GM04503 (cell line): ENCODE measurements around the gene CEACAM4.
"Not testable (repeated sequence)": the region's sequence is repeated elsewhere in the genome, so short reads cannot be mapped to it uniquely, and the experiment has no call there.

Source experiments
- DNase-seq: peaks from one replicate; pipeline ENCODE4 v3.0.0-alpha.2; 2012; ENCODE audit warnings: low read depth

Gene CEACAM4

GRCh38 chr19:41626877-41627276 lies at the start of gene CEACAM4:
Gene CEACAM4 (minus strand): TSS chr19:41627074. CDS start chr19:41626963, 111 bp downstream.
- DNase-seq = no peak

- DNase-seq = no peak
Measured at GRCh38 chr19:41671486-41671885, 44.6 kb upstream of the CEACAM4 start.

- DNase-seq = no peak
Measured at GRCh38 chr19:41670755-41671154, 43.9 kb upstream of the CEACAM4 start.

DNA sequence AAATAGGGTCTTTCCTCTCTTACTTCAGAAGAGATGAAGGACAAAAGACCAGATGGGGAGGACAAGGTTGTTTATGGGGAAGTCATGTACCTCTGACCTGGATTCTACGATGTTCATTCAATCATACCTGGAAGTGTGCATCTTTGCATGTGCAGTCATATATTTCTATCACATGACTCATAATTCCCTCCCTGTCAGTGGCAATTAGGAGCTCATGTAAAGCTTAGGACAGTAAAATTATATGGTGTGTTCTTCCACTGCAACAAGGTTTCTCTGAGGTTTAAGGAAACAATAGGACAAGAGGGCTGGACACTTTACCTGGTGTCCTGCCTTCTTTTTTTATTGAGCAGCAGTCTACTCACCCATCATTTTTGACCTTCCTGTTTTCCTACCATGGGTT lies 41.4 kb upstream of the CEACAM4 start:
- no peak for DNase-seq

GRCh38 chr19:41666075-41666474 lies 39.2 kb upstream of the CEACAM4 start:
- no peak for DNase-seq

DNA sequence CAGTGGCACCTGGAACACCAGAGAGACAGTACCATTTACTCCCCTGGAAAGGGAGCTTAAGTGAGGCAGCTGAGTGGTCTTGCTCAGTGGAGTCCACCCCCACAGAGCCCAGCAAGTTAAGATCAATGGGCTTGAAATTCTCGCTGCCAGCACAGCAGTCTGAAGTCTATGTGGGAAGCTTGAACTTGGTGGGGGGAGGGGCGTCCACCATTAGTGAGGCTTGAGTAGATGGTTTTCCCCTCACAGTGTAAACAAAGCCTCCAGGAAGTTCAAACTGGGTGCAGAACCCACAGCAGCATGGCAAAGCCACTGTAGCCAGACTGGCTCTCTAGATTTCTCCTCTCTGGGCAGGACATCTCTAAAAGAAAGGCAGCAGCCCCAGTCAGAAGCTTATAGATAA lies 30.3 kb upstream of the CEACAM4 start:
- no peak for DNase-seq

- not testable (repeated sequence) for DNase-seq
Measured at GRCh38 chr19:41656756-41657155, 29.9 kb upstream of the CEACAM4 start.

DNA sequence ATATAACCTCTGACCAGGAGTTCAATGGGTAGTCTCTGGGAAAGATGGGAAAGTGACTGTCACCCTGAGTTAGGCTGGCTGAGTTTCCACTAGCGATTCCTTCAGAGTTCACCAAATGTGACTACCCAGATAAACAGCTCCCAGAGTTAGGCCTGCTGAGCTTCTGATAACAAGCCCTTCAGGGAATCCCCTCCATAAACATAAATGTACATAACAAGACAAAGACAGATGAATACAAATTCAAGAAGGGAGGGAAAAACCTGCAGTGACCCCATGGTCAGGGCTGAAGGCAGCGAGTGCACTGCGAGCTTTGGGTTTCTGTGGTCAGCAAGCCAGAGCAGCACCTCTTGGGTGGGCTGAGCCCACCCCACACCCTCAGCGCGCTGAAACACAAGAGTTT lies 25.4 kb upstream of the CEACAM4 start:
- DNase-seq = no peak

GRCh38 chr19:41649827-41650226 lies 23.0 kb upstream of the CEACAM4 start:
- no peak for DNase-seq

GRCh38 chr19:41646589-41647204 lies 19.8 kb upstream of the CEACAM4 start:
- no peak for DNase-seq

DNA sequence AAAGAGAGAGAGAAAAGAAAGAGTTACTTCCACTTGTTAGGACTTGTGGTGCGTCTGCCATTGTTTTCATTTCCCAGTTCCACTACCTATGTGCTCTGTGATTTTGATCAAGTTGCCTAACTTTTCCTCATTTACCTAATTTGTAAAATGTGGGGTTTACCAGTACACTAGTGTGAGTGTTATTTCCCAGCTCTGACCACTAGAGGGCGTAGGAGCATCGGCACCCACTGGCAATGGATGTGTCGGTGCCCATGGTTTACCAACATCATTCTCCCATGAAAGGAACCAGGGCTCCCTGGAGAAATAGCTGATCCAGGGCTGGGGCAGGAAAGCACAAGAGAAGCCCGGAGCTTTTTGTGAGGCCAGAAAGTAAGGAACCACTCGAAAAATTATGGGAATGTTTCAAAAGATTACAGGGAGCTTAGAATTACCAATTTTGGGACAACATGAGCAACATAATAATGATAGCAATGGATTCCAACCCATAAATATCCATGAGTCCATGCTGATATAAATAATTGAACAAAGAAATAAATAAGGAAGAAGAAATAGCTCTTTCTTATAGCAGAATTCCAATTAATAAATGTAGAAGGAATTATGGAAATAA lies 15.1 kb upstream of the CEACAM4 start:
- no peak for DNase-seq

DNA sequence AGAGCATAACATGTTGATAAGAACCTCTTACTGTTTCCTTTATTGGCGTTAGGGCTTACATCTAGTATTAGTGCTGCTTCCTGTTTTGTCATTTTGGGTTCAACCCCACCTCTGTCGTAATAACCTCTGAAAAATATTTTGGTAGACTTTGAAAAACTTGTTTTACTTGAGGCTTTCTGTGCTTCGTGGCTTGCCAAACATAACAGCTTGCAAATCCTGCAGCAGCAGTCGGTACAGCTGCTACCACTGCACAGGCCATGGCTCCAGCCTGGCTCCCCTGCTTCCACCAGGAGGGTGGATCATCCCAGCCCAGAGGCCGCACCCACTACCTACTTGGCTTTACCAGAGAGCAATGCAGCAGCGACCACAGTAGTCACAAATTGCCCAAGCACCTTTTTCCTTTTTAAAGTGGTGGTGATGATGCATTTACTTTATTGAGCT lies 11.8 kb upstream of the CEACAM4 start:
- DNase-seq = no peak

- no peak for DNase-seq
Measured at GRCh38 chr19:41637484-41637883, 10.6 kb upstream of the CEACAM4 start.

DNA sequence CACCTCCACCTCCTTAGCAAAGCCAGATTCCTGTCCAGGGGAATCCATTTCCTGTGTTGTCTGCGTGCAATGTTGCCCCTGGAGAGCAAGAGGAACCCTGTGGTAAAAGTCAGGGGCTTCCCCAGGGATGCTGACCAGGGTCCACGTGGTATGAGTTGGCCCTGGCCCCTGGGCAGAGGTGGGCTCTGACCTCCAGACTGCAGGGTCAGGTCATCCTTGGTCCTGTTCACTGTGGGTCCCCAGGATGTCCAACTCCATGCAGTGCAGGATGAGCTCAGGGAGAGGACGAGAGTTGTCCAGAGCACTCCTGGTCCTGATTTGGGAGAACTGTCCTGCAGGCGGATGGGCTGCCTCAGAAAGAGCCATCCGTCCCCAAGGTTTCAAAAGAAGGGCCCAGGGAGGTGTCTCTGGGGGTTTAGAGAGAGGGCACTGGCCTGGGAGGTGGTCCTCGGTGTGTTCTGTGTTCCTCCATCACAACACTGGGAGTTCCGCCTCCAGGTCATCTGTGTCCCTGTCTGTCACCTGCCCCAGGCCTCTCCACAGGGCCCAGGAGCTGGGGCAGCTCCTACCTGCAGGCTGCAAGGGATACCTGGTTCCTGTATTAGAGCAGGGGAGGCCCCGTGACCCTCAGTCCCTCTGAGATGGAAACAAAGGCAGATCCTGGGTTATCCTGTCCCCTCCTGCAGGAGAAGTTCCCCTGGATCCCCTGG lies 1.2 kb upstream of the CEACAM4 start:
- no peak for DNase-seq

- DNase-seq = no peak
Measured at GRCh38 chr19:41626278-41626677, 596 bp downstream of the CEACAM4 start.

DNA sequence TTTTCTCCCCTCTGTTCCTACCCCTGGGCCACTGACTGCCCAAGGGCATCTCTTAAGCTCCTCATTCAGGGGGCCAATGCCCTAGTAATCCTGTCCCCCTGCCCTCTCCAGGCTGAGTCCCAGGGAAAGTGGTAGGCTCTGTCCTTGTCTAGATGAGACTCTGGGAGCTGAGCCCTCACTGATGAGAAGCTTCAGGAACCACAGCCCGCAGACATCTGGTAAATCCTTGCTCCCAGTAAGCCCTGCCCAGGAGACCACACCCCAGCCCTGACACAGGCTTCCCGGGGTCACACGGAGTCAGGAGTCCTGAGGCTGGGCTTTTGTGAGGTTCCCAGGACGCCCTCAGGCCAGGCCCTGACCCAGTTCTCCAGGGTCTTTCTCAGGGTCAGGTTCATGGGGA lies 1.9 kb downstream of the CEACAM4 start:
- DNase-seq = no peak

DNA sequence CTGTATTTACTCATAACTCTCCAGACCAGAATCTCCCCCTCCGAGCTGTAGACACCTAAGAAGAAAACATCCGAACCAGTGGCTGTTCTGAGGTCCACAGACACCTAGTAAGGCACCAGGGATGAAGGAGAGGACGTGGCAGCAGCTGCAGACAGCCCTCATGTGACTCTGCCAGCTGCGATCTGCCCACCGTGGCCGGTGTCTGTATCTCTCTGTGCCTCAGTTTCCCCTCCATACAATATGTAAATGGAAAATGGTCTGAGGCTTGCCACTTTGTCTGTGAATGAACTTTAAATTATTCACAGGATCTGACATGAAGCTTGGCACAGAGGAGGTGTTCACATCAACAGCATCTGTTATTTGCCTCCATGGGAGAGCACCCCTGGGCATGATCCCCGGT lies 2.4 kb downstream of the CEACAM4 start:
- DNase-seq = no peak

GRCh38 chr19:41623360-41623759 lies 3.5 kb downstream of the CEACAM4 start:
- no peak for DNase-seq

GRCh38 chr19:41621654-41622053 lies 5.2 kb downstream of the CEACAM4 start:
- no peak for DNase-seq

DNA sequence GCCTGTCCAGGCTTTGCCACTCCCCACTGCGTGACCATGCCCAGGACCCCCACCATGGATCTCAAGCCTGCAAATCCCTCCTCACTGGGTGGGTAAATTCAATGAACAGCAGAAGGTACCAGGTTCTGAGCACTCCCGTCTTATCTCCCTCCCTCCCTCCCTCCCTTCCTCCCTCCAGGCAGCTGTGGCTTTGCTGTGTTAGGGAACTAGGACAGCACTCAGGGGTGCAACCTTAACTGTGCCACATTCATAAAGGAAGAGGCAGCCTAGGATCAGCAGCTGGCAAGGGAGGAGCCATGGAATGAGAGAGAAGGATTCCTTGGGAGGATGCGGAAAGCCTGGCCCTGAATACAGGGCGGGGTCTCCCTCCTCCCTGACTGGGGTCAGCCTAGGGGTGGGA lies 5.6 kb downstream of the CEACAM4 start:
- DNase-seq = no peak

DNA sequence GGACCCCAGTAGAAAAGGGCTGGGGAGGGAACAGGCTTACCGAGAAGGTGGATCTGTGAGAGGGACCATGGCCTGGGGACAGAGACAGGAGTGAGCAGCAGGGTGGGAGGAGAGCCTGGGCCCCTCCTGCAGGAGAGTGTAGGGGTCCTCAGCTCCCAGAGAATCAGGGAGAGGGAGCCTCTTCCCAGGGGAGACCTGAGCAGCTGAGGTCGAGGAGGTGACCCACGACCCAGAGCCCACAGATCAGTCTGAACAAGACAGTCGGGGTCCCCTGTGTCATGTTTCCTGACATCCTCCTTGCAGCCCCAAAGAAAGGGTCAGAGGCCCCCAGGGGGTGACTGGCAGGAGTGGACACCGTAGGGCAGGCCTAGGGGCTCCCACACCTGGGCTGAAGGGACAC lies 6.7 kb downstream of the CEACAM4 start:
- DNase-seq = no peak

DNA sequence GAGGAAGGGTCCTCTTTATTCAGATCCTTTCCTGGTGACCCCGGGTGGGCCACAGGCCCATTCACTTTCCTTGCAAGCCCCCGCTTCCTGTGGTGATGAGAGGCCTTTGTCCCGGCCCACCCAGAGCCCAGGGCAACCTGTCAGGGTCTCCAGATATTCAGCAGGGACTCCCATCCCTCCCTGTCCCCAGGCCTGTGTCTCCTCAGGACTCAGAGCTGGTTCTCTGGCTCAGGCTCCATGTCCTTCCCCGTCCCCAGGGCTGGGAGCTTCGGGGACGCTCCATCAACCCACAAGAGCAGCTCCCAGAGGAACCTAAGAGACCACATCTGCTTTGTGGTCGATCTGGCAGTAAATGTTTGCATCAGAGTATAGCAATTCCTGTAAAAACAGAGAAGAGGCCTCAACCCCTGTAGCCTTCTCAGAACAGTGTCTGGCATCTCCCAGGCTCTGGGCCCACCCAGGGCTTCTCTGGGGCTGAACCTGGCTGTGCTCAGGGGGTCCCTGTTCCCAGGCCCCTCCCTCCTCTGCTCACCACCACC lies 7.8 kb downstream of the CEACAM4 start:
- no peak for DNase-seq
